HG03196 (cell line): ENCODE measurements around the gene RNMT.
A peak's percentile ranks its signal among the peaks of the same experiment; 100 is the strongest.

Experiments used
- ATAC-seq: cut with Tn5 transposase; IDR thresholded peaks from one replicate; pipeline ENCODE4 v1.9.1; 2021; ENCODE audit not compliant: unreplicated experiment

Gene RNMT

DNA sequence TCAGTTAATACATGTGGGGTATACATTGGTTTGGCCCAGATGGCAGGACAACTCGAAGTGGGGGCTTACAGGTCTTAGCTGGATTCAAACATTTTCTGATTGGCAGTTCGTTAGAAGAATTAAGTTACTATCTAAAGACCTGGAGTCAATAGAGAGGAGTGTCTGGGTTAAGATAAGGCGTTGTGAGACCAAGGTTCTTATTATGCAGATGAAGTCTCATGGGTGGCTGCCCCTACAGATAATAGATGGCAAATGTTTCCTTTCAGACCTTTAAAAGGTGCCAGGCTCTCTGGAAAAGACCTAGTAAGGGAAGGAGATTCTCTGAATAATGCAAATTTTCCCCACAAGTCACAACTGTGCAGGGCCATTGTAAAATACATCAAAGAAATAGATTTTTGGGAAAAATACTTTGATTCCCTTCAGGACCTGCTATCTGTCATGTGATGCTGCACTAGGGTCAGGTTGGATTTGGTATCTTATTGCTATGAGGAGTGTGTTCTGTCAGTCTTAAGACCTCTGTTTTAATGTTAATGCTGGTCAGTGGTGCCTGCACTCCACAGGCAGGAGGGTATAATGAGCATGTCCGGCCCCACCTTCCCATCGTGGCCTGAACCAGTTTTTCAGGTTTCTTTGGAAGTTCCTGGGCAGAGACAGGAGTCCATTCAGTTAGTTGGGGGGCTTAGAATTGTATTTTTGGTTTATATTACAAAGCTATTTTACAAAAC is 83.2 kb downstream of the RNMT start:
- ATAC-seq: no peak

DNA sequence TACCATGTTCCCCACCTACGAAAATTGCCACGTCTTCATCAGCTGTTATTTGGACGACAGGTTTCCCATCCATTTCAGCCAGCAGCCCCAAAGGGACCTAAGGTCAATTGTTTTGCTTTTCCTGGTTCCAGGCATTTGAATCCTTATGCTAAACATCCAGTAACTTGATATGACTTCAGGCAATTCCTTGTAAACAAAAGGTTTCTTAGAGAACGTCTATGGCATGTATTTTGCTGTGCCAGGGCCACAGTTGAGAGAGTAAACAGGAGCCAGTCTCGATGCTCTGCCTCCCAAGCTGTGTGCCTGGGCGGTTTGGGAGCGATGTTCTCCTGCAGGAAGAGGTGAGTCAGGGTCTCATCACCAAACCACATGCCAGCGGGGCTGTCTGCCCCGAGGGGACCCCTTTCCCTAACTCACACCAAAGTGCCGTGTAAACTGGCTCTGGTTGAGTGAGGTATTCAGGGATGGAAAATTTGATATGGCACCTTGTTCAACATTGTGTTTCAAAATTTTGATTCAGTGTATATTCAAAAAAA is 84.5 kb downstream of the RNMT start:
- no peak for ATAC-seq

DNA sequence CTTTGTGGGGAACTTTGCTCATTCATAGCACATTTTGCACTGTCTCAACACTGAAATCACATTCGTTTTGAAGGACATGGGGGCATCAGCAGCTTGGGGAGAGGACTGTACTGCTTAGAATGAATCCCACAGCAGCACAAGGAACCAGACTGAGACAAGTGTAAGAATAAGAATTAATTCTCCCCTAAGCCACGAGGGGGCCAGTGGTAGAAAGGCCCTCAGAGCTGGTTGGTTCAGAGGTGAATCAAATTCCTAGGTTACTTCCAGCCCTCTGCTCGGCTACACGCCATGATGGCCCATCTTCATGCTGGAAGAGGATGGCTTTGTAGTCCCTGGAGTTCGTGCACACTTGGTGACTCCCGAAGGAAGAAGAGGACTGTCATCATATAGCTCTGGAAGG is 85.5 kb downstream of the RNMT start:
- ATAC-seq: no peak

DNA sequence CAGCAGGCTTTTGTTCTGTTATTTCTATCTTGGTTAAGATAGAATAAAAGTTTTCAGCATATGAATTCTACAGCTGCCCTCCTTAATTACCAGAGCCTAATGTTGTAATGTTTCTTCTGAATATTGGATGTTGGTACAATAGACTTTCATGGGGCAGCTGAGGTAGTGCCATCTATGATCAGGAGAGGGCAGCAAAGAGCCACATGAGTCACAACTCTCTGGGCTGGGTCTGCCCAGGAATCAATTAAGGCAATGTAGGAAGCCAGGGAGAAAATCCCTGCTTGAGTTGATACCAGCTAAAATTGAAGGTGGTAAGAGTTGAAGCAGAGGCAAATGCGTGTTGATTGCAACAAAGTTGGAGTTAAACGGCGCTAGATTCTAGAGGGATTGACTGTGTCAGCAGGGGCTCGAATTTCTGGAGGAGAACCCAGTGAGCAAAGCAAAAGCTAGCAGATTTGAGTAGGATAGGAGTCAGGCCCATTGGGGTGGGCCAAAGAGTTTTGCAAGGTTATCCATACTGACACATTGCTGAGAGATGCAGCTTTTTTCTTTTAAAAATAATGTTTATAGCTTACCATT is 86.9 kb downstream of the RNMT start:
- ATAC-seq: peak; percentile 72
